Activated T-cell treated with anti-CD3 and anti-CD28 coated beads, Interleukin-2, amount 50 U/mL, for 24 hours (primary cell): ENCODE measurements around the gene SNTA1.
"Not testable (repeated sequence)": the region's sequence is repeated elsewhere in the genome, so short reads cannot be mapped to it uniquely, and the experiment has no call there.

Experiments
- DNase-seq: peaks from one replicate; pipeline ENCODE4 v3.0.0-alpha.2; 2020
- H3K27ac Mint-ChIP-seq: 2 replicates; pipeline ENCODE4 v1.8.0; 2020; ENCODE audit warnings: mild to moderate bottlenecking, mixed read lengths
- H3K27me3 Mint-ChIP-seq: 2 replicates; pipeline ENCODE4 v1.8.0; 2020; ENCODE audit warnings: mixed read lengths
- H3K36me3 Mint-ChIP-seq: 2 replicates; pipeline ENCODE4 v1.8.0; 2020; ENCODE audit warnings: low read depth, mixed read lengths
- H3K4me1 Mint-ChIP-seq: 2 replicates; pipeline ENCODE4 v1.8.0; 2020; ENCODE audit warnings: low read depth, mixed read lengths
- H3K4me3 Mint-ChIP-seq: 2 replicates; pipeline ENCODE4 v1.8.0; 2020; ENCODE audit warnings: mild to moderate bottlenecking, moderate library complexity, mixed read lengths
- H3K9me3 Mint-ChIP-seq: 2 replicates; pipeline ENCODE4 v1.8.0; 2020; ENCODE audit warnings: mixed read lengths

SNTA1 gene

GRCh38 chr20:33445881-33446625, 2.5 kb upstream of the SNTA1 start:
- H3K36me3 Mint-ChIP-seq: no peaks in the 10 kb centered on the region
- no peak overlapping the region for H3K4me3 Mint-ChIP-seq
- H3K27ac Mint-ChIP-seq: no peak overlapping the region

GRCh38 chr20:33444797-33445560, 1.4 kb upstream of the SNTA1 start:
- peak overlapping the region; percentile 84 for H3K27ac Mint-ChIP-seq
- peaks cover 18% of the 10 kb centered on the region for H3K4me1 Mint-ChIP-seq
- H3K4me3 Mint-ChIP-seq: peak overlapping the region; percentile 85
- H3K9me3 Mint-ChIP-seq: no peaks in the 10 kb centered on the region
- H3K36me3 Mint-ChIP-seq: no peaks in the 10 kb centered on the region
- peak; percentile 34 for DNase-seq
- H3K27me3 Mint-ChIP-seq: no peaks in the 10 kb centered on the region

More at GRCh38 chr20:33445881-33446625, 2.5 kb upstream of the SNTA1 start:
- no peaks in the 10 kb centered on the region for H3K27me3 Mint-ChIP-seq
- no peak for DNase-seq
- H3K9me3 Mint-ChIP-seq: no peaks in the 10 kb centered on the region
- H3K4me1 Mint-ChIP-seq: peaks cover 18% of the 10 kb centered on the region

DNA sequence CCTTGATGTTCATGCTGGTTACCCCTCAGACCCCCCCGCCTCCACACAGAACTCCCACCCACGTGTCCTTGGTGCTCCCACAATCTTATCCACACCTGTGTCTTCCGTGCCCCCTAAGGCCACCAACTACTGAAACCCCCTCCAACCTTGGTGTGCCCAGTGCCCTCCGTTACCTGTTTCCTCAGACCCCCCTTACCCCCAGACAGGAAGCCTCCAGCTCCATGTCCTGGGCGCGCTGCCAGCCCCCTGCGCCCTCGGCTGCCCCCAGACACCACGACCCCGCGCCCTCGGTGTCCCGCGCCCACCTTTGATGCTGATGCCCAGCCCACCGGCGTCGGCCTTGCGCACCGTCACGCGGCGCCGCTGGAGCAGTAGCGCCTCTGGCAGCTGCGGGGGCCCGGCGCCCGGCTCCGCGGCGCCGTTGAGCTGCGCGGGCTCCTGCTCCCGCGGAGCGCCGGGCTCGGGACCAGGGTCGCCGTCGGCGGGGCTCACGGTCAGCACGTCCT, 504 bp downstream of the SNTA1 start:
- no peak for DNase-seq
- Mint-ChIP-seq H3K4me1 (peaks cover 18% of the 10 kb centered on the region), H3K36me3 (no peaks in the 10 kb centered on the region), H3K27me3 (no peaks in the 10 kb centered on the region), H3K27ac (no peak overlapping the region), H3K4me3 (peak overlapping the region; percentile 72), H3K9me3 (no peaks in the 10 kb centered on the region)

DNA sequence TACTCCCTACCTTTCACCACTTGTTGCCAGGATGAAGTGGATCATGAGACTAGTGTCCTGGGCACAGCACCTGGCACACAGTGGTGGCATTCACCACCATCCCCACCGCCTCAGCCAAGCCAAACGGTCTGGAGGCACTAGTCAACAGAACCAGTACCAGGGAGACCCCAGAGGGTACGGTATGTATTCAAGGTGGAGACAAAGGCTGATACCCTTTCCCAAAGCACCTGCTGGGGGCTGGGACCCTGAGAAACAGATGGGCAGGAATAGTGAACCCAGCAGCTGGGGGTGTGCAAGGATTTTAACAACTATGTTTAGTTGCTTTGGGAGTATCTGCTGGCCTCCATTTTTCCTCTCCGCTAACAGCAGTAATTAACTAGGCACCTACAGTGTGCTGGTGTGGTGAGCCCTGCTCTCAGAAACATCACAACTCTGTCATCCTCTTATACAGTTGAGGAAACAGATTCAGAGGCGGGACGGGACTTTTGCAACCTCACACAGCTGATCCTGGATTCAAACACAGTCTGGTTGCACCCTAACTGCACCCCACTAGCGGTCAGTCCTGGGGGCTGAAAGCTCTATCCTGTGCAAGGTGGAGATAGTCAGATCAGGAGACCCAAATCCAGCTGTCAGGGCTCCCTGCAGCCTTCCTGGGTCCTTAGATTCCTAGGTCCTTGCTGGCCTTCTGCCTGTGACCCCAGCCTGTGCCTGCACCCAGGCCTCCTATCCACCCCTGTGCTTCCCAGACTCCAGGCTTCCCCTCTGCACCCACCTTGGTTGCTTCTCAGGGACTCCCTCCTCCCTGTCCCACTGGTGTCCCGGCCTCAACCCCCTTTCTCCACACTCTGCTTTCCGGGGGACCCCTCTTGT, 1.2 kb downstream of the SNTA1 start:
- Mint-ChIP-seq H3K9me3 (no peaks in the 10 kb centered on the region), H3K27ac (no peak overlapping the region), H3K4me1 (peaks cover 18% of the 10 kb centered on the region), H3K27me3 (no peaks in the 10 kb centered on the region), H3K4me3 (peak overlapping the region; percentile 72), H3K36me3 (no peaks in the 10 kb centered on the region)
- no peak for DNase-seq

DNA sequence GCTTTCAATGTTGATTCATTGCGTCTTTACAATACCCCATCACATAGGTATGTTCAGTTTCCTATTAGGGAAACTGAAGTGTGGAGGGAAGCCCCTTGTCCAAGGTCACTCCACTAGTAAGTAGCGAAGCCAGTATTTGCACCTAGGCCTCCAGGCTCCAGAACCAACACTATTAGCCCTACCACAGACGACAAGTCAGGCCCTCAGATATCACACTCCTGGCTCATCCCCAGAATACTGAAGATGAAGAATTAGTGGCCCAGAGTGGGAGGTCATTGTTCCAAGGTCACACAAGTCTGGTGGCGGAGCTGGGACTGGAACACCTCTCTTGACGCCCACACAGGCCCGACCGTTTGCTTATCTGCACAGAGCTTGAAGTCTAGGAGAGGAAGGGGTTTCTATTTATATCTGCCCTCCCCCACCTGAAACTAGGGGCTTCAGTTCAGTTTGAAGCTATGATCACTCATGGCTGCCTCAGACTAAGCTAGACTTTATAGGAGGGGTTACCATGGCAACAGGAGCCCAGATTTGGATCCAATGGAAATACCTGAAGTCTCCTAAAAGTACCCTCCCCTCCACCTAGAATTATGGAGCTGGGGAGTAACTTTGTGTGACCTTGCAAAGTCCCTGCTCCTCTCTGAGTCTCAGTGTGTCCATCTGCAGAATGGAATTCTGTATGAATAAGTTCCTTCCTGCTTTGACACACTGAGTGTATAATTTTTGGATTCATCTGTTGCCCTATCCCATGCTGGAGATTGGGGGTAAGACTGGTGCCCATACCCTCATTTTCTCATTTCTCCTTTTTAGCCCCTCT, 2.2 kb downstream of the SNTA1 start:
- Mint-ChIP-seq H3K4me3 (no peak overlapping the region), H3K27ac (no peak overlapping the region), H3K9me3 (no peaks in the 10 kb centered on the region), H3K27me3 (no peaks in the 10 kb centered on the region), H3K4me1 (peaks cover 18% of the 10 kb centered on the region), H3K36me3 (no peaks in the 10 kb centered on the region)
- no peak for DNase-seq

DNA sequence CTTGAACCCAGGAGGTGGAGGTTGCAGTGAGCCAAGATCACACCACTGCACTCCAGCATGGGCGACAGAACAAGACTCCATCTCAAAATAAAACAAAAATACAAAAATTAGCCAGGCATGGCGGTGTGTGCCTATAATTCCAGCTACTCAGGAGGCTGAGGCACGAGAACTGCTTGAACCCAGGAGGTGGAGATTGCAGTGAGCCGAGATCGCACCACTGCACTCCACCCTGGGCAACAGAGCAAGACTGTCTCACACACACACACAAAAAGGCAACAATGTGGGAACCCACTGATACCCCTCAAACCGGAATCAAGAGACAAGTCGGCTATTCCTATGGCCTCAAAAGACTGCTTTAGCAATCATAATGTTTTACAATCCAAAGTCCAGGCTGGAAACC, 3.0 kb downstream of the SNTA1 start:
- H3K27ac Mint-ChIP-seq: not testable (repeated sequence)

GRCh38 chr20:33438481-33438880, 5.1 kb downstream of the SNTA1 start:
- Mint-ChIP-seq H3K9me3 (no peaks in the 10 kb centered on the region), H3K27me3 (no peaks in the 10 kb centered on the region), H3K36me3 (no peaks in the 10 kb centered on the region)

More for the DNA sequence above, 3.0 kb downstream of the SNTA1 start:
- H3K36me3 Mint-ChIP-seq, DNase-seq, H3K9me3 Mint-ChIP-seq, H3K4me3 Mint-ChIP-seq, H3K27me3 Mint-ChIP-seq: not testable (repeated sequence)
- H3K4me1 Mint-ChIP-seq: peaks cover 18% of the 10 kb centered on the region

DNA sequence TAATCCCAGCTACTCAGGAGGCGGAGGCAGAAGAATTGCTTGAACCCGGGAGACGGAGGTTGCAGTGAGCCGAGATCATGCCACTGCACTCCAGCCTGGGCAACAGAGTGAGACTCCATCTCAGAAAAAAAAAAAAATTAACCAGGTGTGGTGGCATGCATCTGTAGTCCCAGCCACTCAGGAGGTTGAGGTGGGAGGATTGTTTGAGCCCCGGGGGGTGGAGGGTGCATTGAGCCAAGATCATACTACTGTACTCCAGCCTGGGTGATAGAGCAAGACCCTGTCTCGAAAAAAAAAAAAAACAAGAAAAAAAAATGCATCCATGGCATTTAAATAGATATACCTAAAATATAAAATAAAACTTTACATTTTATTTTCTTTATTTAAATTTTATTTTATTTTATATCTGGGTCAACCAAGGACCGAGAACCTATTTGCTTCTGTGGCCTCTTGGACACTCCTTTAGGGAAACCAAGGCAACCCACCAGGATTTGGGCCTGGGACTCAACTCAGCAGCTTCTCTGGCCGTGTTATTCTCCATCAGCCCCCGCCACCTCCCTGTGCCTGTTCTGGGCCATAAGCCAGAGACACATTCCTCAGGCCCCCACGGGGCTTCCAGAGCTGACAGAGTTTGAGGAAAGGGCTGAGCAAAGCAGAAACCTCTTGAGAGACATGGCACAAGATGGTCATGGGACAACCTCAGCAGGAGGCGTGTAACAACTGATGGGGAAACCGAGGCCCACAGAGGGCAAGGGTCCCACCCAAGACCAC, 6.2 kb downstream of the SNTA1 start:
- DNase-seq: no peak
- no peaks in the 10 kb centered on the region for H3K27me3 Mint-ChIP-seq
- peaks cover under 1% of the 10 kb centered on the region for H3K4me1 Mint-ChIP-seq

More at GRCh38 chr20:33438481-33438880, 5.1 kb downstream of the SNTA1 start:
- no peak for DNase-seq
- peaks cover 6% of the 10 kb centered on the region for H3K4me1 Mint-ChIP-seq
- H3K27ac Mint-ChIP-seq: no peak overlapping the region
- H3K4me3 Mint-ChIP-seq: no peak overlapping the region

DNA sequence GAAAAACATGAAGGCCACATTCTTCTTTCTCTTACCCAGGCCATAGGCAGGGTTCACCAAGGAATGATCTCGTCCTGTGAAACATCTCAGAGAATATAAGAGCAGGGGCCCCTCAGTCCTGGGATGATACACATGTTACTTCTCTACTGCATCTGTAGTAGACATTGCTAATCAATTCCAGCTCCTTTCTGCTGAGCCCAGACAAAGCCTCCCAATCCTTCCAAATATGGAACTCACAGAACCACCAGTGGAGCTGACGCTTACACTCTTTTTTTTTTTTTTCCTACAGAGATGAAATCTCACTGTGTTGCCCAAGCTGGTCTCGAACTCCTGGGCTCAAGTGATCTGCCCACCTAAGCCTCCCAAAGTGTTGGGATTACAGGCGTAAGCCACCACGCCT, 9.1 kb downstream of the SNTA1 start:
- Mint-ChIP-seq H3K36me3 (no peaks in the 10 kb centered on the region), H3K4me1 (no peaks in the 10 kb centered on the region), H3K27me3 (no peaks in the 10 kb centered on the region), H3K4me3 (no peak overlapping the region), H3K27ac (no peak overlapping the region), H3K9me3 (no peaks in the 10 kb centered on the region)
- DNase-seq: no peak

More for the DNA sequence above, 6.2 kb downstream of the SNTA1 start:
- Mint-ChIP-seq H3K4me3 (no peak overlapping the region), H3K27ac (no peak overlapping the region), H3K9me3 (no peaks in the 10 kb centered on the region), H3K36me3 (no peaks in the 10 kb centered on the region)

- no peaks in the 10 kb centered on the region for H3K9me3 Mint-ChIP-seq
- H3K36me3 Mint-ChIP-seq: no peaks in the 10 kb centered on the region
- H3K27me3 Mint-ChIP-seq: no peaks in the 10 kb centered on the region
- H3K4me3 Mint-ChIP-seq: no peak overlapping the region
- H3K27ac Mint-ChIP-seq: no peak overlapping the region
- H3K4me1 Mint-ChIP-seq: no peaks in the 10 kb centered on the region
- no peak for DNase-seq
Observed at GRCh38 chr20:33433465-33434234, 9.9 kb downstream of the SNTA1 start.

DNA sequence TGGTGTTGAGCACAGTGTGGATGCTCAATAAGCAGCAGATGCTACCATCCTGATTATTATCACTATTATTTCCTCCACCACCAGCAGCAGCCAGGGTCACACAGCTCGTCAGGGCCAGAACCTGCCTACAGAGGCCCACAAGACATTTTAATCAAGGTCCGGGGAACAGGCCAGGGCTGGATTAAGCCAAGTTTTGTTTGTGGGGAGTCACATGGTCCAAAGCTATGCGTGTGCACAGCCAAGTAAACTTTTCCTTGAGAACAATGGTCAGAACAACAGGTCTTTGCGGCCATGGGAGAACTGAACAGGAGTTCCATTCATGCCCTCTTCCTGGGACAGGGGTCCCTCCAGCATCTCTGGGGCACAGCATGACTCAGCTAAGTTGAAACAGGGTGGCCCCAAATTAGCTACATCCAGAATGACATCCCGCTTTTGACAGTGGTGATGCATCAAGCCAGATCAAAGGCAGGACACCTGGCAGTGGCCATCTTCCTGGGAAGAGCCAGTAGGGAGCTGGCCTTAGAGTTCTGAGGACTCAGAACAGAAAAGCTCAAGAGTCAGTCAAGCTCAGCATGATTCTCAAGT, 11.7 kb downstream of the SNTA1 start:
- Mint-ChIP-seq H3K27me3 (no peaks in the 10 kb centered on the region), H3K4me3 (no peak overlapping the region), H3K4me1 (no peaks in the 10 kb centered on the region), H3K36me3 (no peaks in the 10 kb centered on the region), H3K9me3 (no peaks in the 10 kb centered on the region), H3K27ac (no peak overlapping the region)
- DNase-seq: no peak

- H3K9me3 Mint-ChIP-seq, H3K4me1 Mint-ChIP-seq, H3K27ac Mint-ChIP-seq, DNase-seq, H3K4me3 Mint-ChIP-seq, H3K27me3 Mint-ChIP-seq, H3K36me3 Mint-ChIP-seq: not testable (repeated sequence)
Observed at GRCh38 chr20:33423875-33424274, 19.7 kb downstream of the SNTA1 start.
